Neural cell (in vitro differentiated cells): Measurements from ENCODE around the gene CYP2W1. TPM values are rescaled to one million over a fixed set of nuclear protein-coding genes. Genes with fewer than 3 reads are reported as not detected.

ENCODE experiments used
- H2AFZ ChIP-seq: fragments of 200-600, 300-800 bp; sonication (generic), shearing (Covaris generic); 2 replicates; pipeline ENCODE4 v1.6.0; 2014; ENCODE audit warnings: low read depth, mild to moderate bottlenecking, antibody characterized with exemption, low read length, moderate library complexity
- H3F3A ChIP-seq: fragments of 200-600 bp; shearing (Covaris generic); 2 replicates; pipeline ENCODE4 v1.6.1; 2016; ENCODE audit warnings: mild to moderate bottlenecking, moderate library complexity, mixed read lengths, antibody characterized with exemption, low read length; ENCODE audit not compliant: insufficient read depth, poor library complexity, severe bottlenecking
- H3K27ac ChIP-seq: fragments of 200-600, 300-800 bp; sonication (generic), shearing (Covaris generic); 2 replicates; pipeline ENCODE4 v1.5.1; 2014; ENCODE audit warnings: mild to moderate bottlenecking, low read length, moderate library complexity
- H3K27me3 ChIP-seq: fragments of 300-800, 200-600 bp; sonication (generic), shearing (Covaris generic); 2 replicates; pipeline ENCODE4 v1.6.0; 2014; ENCODE audit warnings: mild to moderate bottlenecking, low read depth, low read length, moderate library complexity; ENCODE audit not compliant: insufficient read depth
- H3K36me3 ChIP-seq: fragments of 300-800, 200-600 bp; sonication (generic), shearing (Covaris generic); 2 replicates; pipeline ENCODE4 v1.5.1; 2014; ENCODE audit warnings: mild to moderate bottlenecking, antibody characterized with exemption, low read length, moderate library complexity; ENCODE audit not compliant: insufficient read depth
- H3K4me2 ChIP-seq: fragments of 300-800, 200-600 bp; sonication (generic), shearing (Covaris generic); 2 replicates; pipeline ENCODE4 v1.6.0; 2014; ENCODE audit warnings: mild to moderate bottlenecking, low read length
- H3K4me3 ChIP-seq: fragments of 300-800, 200-600 bp; sonication (generic), shearing (Covaris generic); 2 replicates; pipeline ENCODE4 v1.5.1; 2014; ENCODE audit warnings: mild to moderate bottlenecking, low read length, moderate library complexity
- H3K79me2 ChIP-seq: fragments of 200-600 bp; shearing (Covaris generic); replicated peaks from 2 replicates; pipeline ENCODE4 v1.6.0; 2014; ENCODE audit warnings: mild to moderate bottlenecking, low read length, moderate library complexity; ENCODE audit not compliant: insufficient read depth
- H3K9ac ChIP-seq: fragments of 300-800, 200-600 bp; sonication (generic), shearing (Covaris generic); 2 replicates; pipeline ENCODE4 v1.6.1; 2016; ENCODE audit warnings: mild to moderate bottlenecking, low read length, mixed read lengths
- H3K9me2 ChIP-seq: fragments of 200-600 bp; shearing (Covaris generic); 2 replicates; pipeline ENCODE4 v1.6.1; 2016; ENCODE audit warnings: mild to moderate bottlenecking, low read length, mixed read lengths; ENCODE audit not compliant: insufficient read depth
- H3K9me3 ChIP-seq: fragments of 200-600, 300-800 bp; sonication (generic), shearing (Covaris generic); 2 replicates; pipeline ENCODE4 v1.6.1; 2016; ENCODE audit warnings: mild to moderate bottlenecking, mixed run types, low read length, moderate library complexity, mixed read lengths
- H4K20me1 ChIP-seq: fragments of 200-600 bp; shearing (Covaris generic); 2 replicates; pipeline ENCODE4 v1.6.1; 2016; ENCODE audit warnings: mild to moderate bottlenecking, mixed run types; ENCODE audit not compliant: insufficient read depth
- EP300 ChIP-seq: fragments of 450-650 bp; conservative IDR thresholded peaks from 2 replicates; pipeline ENCODE4 v1.6.1; 2014; ENCODE audit warnings: antibody characterized with exemption, mild to moderate bottlenecking, moderate library complexity; ENCODE audit not compliant: poor library complexity, severe bottlenecking
- EZH2 ChIP-seq: fragments of 200-600, 300-800 bp; shearing (Covaris generic), sonication (generic); IDR thresholded peaks from 2 replicates; pipeline ENCODE4 v1.6.1; 2014; ENCODE audit warnings: antibody characterized with exemption, low read length, borderline replicate concordance, mild to moderate bottlenecking; ENCODE audit not compliant: insufficient read depth, poor library complexity, severe bottlenecking
- MXI1 ChIP-seq: fragments of 450-650 bp; conservative IDR thresholded peaks from 2 replicates; pipeline ENCODE4 v1.6.1; 2014; ENCODE audit warnings: antibody characterized with exemption, mild to moderate bottlenecking; ENCODE audit not compliant: poor library complexity, severe bottlenecking
- POLR2AphosphoS5 ChIP-seq: IDR thresholded peaks from 2 replicates; pipeline ENCODE4 v1.6.1; 2012
- RAD21 ChIP-seq: fragments of 450-650 bp; conservative IDR thresholded peaks from 2 replicates; pipeline ENCODE4 v1.6.1; 2014; ENCODE audit warnings: antibody characterized with exemption, mild to moderate bottlenecking, moderate library complexity
- REST ChIP-seq: IDR thresholded peaks from 2 replicates; pipeline ENCODE4 v1.6.1; 2012; ENCODE audit warnings: borderline replicate concordance
- SMC3 ChIP-seq: fragments of 450-650 bp; conservative IDR thresholded peaks from 2 replicates; pipeline ENCODE4 v1.6.1; 2014; ENCODE audit warnings: antibody characterized with exemption, mild to moderate bottlenecking, moderate library complexity; ENCODE audit not compliant: poor library complexity
- TAF1 ChIP-seq: IDR thresholded peaks from 2 replicates; pipeline ENCODE4 v1.6.1; 2012; ENCODE audit warnings: low read depth
- polyA plus RNA-seq: library from polyadenylated mRNA; depleted of rRNA; stranded (reverse); fragments of >200 nt; gene quantifications from 2 replicates; pipeline ENCODE4 v1.2.3, GENCODE V29; 2014
- TF ChIP-seq, protein P1 (sequence below): fragments of 450-650 bp; IDR thresholded peaks from 2 replicates; pipeline ENCODE4 v1.5.1; 2014; ENCODE audit warnings: antibody characterized with exemption, mild to moderate bottlenecking, moderate library complexity; ENCODE audit not compliant: poor library complexity, severe bottlenecking

Gene CYP2W1
- polyA plus RNA-seq, 1 donor from 2014 or later: not detected

DNA sequence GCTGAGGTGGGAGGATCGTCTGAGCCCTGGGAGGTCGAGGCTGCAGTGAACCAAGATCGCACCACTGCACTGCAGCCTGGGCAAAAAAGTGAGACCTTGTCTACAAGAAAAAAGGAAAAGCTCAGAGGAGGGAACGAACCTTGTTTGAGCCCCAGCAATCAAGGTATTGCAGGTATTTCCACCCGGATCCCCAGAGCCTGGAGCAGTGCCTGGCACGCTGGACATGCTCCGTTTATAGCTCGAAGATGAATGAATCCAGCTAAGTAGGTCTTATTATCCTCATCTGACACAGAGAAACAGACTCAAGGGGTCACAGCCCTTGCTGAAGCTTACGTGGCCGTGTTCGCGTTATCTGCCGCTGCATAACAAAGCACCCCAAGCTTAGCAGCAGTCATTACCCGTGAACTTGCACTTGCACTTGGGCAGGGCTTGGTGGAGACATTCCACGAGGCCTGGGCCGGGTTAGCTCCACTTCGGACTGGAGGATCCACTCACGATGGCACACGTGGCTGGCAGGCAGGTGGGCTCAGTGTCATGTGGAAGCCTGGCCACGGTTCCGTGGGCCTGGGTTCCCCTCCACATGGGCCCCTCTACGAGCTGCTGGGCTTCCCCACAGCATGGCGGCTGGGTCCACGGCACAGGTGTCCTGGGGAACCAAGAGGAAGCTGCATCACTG is 4.4 kb upstream of the CYP2W1 start:
- Histone ChIP-seq H4K20me1 (no peaks in the 10 kb centered on the region), H3K36me3 (no peaks in the 10 kb centered on the region), H3K27me3 (no peaks in the 10 kb centered on the region), H3K79me2 (peaks cover 10% of the 10 kb centered on the region), H3F3A (no peaks in the 10 kb centered on the region), H3K4me3 (no peak overlapping the region), H2AFZ (no peak overlapping the region), H3K9me3 (no peaks in the 10 kb centered on the region), H3K27ac (no peak overlapping the region), H3K9me2 (no peaks in the 10 kb centered on the region), H3K4me2 (no peak overlapping the region), H3K9ac (no peak overlapping the region)
- TF ChIP-seq EP300 (no peak), SMC3 (no peak), POLR2AphosphoS5 (no peak), REST (no peak)

DNA sequence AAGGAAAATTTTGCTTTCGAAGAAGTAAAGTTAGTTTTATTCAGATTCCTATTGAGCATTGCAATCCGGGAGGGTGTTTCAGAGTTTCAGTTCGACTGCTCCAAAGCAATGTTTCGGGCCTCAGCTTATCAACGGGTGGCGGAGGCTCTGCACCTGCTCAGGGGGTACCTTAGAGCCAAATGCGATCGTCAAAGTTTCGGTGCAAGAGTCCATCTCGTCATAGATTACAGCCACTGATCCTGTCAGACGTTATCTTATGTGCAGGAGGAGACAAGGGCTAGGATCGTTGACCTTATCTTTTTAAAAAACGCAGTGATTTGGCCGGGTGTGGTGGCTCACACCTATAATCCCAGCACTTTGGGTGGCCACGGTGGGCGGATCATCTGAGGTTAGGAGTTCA is 3.8 kb upstream of the CYP2W1 start:
- no peak overlapping the region for H3K9ac ChIP-seq
- H3K27me3 ChIP-seq: no peaks in the 10 kb centered on the region
- no peak overlapping the region for H3K27ac ChIP-seq
- no peaks in the 10 kb centered on the region for H3K36me3 ChIP-seq
- no peaks in the 10 kb centered on the region for H3K9me2 ChIP-seq
- no peak for TF ChIP-seq EP300
- TF ChIP-seq POLR2AphosphoS5: no peak
- TF ChIP-seq, protein P1, sequence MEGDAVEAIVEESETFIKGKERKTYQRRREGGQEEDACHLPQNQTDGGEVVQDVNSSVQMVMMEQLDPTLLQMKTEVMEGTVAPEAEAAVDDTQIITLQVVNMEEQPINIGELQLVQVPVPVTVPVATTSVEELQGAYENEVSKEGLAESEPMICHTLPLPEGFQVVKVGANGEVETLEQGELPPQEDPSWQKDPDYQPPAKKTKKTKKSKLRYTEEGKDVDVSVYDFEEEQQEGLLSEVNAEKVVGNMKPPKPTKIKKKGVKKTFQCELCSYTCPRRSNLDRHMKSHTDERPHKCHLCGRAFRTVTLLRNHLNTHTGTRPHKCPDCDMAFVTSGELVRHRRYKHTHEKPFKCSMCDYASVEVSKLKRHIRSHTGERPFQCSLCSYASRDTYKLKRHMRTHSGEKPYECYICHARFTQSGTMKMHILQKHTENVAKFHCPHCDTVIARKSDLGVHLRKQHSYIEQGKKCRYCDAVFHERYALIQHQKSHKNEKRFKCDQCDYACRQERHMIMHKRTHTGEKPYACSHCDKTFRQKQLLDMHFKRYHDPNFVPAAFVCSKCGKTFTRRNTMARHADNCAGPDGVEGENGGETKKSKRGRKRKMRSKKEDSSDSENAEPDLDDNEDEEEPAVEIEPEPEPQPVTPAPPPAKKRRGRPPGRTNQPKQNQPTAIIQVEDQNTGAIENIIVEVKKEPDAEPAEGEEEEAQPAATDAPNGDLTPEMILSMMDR: no peak
- no peak for TF ChIP-seq REST
- no peak for TF ChIP-seq SMC3
- TF ChIP-seq EZH2: no peak
- no peak for TF ChIP-seq RAD21
- no peak for TF ChIP-seq MXI1
- TF ChIP-seq TAF1: no peak
- H3K4me3 ChIP-seq: no peak overlapping the region
- H3K4me2 ChIP-seq: no peak overlapping the region
- H2AFZ ChIP-seq: no peak overlapping the region
- H4K20me1 ChIP-seq: no peaks in the 10 kb centered on the region
- H3K79me2 ChIP-seq: peaks cover 5% of the 10 kb centered on the region
- H3K9me3 ChIP-seq: no peaks in the 10 kb centered on the region
- H3F3A ChIP-seq: no peaks in the 10 kb centered on the region
